Mucosa of rectum (tissue), 2 donors: Measurements from ENCODE around the gene SUSD4.
"Not testable (repeated sequence)": the region's sequence is repeated elsewhere in the genome, so short reads cannot be mapped to it uniquely, and the experiment has no call there.

ENCODE experiments used
- H3K27ac ChIP-seq, 2 donors: one replicate each; pipeline ENCODE4 v1.7.0; 2013; ENCODE audit warnings: inconsistent platforms in 2 of 2, low read depth in 2 of 2, low read length in 2 of 2
- H3K27me3 ChIP-seq, 2 donors: one replicate each; pipeline ENCODE4 v1.7.0; 2013; ENCODE audit warnings: low read length in 2 of 2; ENCODE audit not compliant: control insufficient read depth in 2 of 2, insufficient read depth in 2 of 2
- H3K36me3 ChIP-seq, 2 donors: one replicate each; pipeline ENCODE4 v1.7.0; 2013; ENCODE audit warnings: low read length in 2 of 2; ENCODE audit not compliant: control insufficient read depth in 2 of 2, insufficient read depth in 2 of 2
- H3K4me1 ChIP-seq, 2 donors: one replicate each; pipeline ENCODE4 v1.7.0; 2013; ENCODE audit warnings: low read length in 2 of 2, mild to moderate bottlenecking in 1 of 2; ENCODE audit not compliant: control insufficient read depth in 2 of 2, insufficient read depth in 2 of 2
- H3K4me3 ChIP-seq, 2 donors: one replicate each; pipeline ENCODE4 v1.7.0; 2013; ENCODE audit warnings: low read length in 2 of 2
- H3K9ac ChIP-seq, 2 donors: one replicate each; pipeline ENCODE4 v1.7.0; 2013; ENCODE audit warnings: low read length in 2 of 2, low read depth in 1 of 2, mild to moderate bottlenecking in 1 of 2
- H3K9me3 ChIP-seq, 2 donors: one replicate each; pipeline ENCODE4 v1.7.0; 2013; ENCODE audit warnings: low read length in 2 of 2; ENCODE audit not compliant: control insufficient read depth in 2 of 2
- donor health status: healthy.
- donor health status: Normal muscosa, but diverticular disease.

Gene SUSD4

DNA sequence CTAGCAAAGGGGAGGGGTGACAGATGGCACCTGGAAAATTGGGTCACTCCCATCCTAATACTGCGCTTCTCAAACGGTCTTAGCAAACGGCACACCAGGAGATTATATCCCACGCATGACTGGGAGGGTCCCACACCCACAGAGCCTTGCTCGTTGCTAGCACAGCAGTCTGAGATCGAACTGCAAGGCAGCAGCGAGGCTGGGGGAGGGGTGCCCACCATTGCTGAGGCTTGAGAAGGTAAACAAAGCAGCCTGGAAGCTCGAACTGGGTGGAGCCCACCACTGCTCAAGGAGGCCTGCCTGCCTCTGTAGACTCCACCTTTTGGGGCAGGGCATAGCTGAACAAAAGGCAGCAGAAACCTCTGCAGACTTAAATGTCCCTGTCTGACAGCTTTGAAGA is 85.7 kb downstream of the SUSD4 start:
- H3K36me3 ChIP-seq, H3K4me1 ChIP-seq, H3K9me3 ChIP-seq, H3K9ac ChIP-seq, H3K27ac ChIP-seq, H3K27me3 ChIP-seq, H3K4me3 ChIP-seq: not testable (repeated sequence)

DNA sequence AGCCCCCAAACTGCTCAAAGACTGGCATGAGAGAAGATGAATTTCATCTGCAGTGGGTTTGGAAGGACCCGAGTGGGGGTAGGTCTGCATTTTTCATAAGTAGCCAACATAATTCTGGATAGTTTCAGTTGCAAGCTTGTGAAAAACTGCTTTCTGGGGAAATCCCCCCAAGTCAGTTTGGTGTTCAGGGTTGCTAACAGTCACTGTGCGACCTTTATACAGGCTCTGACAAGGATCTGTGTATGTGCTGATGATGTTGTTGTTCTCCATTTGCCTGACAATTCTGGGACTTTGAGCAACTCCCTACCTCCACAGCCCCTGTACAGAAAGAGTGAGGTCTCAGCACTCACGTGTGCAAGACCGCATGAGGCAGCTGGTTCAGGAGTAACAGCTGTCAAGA is 87.9 kb downstream of the SUSD4 start:
- H3K4me1 ChIP-seq, result no peaks in the 10 kb centered on the region
- H3K4me3 ChIP-seq, result no peak overlapping the region
- no peak overlapping the region for H3K27ac ChIP-seq
- H3K9me3 ChIP-seq, result no peaks in the 10 kb centered on the region
- H3K9ac ChIP-seq, result no peak overlapping the region
- no peaks in the 10 kb centered on the region for H3K36me3 ChIP-seq
- no peaks in the 10 kb centered on the region for H3K27me3 ChIP-seq

DNA sequence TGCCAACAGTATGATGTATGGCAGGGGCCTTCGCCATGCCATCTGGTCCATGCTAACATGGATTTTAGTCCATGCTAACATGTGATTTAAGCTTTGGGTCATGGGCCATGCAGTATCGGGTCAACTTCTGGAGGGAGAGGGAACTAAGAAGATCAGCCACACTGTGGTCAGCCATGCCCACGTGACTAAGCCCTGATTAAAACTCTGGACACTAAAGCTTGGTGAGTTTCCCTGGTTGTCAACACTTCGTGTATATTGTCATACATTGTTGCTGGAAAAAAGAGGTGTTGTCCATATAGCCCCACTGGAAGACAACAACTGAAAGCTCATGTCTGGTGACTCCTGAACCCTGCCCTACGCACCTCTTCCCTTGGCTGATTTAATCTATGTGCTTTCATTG is 90.5 kb downstream of the SUSD4 start:
- H3K4me1 ChIP-seq, result no peaks in the 10 kb centered on the region
- no peaks in the 10 kb centered on the region for H3K27me3 ChIP-seq
- no peaks in the 10 kb centered on the region for H3K36me3 ChIP-seq
- no peak overlapping the region for H3K27ac ChIP-seq
- no peak overlapping the region for H3K4me3 ChIP-seq
- H3K9ac ChIP-seq, result no peak overlapping the region
- H3K9me3 ChIP-seq, result no peaks in the 10 kb centered on the region

DNA sequence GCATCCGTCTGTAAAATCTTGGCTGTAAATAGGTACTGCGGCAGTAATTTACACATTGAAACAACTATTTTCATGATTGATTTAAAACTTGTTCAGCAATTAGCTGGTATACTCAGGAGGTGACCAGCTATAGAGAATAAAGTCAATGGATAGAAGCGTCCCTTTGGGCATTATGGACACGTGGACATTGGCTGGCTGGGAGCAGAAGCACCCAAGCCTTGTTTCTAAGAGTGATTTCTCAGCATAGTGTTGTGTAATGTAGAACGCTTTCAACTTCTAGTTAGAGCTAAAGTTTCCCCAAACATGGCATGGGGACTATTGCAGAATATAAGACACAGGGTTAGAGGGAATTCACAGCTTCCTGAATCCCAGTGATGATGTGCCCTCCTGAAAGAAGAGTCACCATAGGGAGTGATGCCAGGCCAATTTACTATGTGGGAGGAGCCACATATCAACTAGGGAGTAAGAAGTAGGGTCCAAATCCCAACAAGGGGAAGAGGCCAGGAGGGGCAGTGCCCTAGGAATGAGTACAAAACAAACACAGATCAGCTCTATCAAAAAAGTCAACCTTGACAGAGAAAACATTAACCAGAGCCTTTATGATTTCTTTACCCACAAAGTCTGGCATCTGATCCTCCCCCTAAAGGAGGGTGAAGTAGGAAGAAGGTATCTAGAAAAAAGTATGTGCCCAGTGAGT is 92.7 kb downstream of the SUSD4 start:
- Histone ChIP-seq H3K4me3 (no peak overlapping the region), H3K27ac (no peak overlapping the region), H3K36me3 (no peaks in the 10 kb centered on the region), H3K27me3 (no peaks in the 10 kb centered on the region), H3K9ac (no peak overlapping the region), H3K4me1 (no peaks in the 10 kb centered on the region), H3K9me3 (no peaks in the 10 kb centered on the region)

DNA sequence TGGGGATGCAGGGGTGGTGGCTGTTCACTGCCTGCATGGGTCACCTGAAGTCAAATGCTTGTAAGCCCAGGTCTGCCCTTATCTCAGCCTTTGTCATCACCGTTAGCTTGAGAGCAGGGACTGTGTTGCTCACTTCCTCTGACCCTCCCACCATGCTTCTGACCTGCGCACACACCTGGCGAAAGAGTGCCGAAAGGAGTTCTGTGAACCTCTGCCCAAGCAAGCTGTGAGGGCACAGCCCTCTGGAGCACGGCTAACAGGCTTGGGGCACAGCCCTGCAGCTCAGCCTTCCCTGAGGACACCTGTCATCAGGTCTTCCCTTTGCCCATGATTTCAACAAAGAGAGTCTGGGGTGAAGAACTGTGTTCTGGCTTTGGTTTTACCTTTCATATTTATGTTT is 93.8 kb downstream of the SUSD4 start:
- H3K4me3 ChIP-seq, result no peak overlapping the region
- H3K9me3 ChIP-seq, result no peaks in the 10 kb centered on the region
- H3K27me3 ChIP-seq, result no peaks in the 10 kb centered on the region
- H3K27ac ChIP-seq, result no peak overlapping the region
- H3K4me1 ChIP-seq, result no peaks in the 10 kb centered on the region
- H3K36me3 ChIP-seq, result no peaks in the 10 kb centered on the region
- no peak overlapping the region for H3K9ac ChIP-seq

DNA sequence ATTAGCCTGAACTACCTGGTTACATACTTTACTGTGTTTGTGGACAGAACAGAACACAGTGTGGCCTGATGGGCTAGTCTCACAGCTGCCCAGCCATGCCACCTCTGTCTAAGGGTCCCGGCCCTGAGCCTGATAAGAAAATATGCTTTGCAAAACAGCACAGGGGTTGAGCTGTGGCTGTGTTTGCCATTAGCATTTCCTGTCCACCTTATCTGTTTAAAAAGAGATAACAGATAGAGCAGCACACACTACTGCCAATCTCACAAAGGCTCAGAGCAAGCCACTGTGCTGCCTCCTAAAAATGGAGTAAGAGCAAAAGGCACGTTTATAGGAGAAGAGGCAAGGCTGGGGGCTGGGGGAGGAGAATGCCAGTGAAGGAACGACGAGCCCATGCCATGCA is 95.0 kb downstream of the SUSD4 start:
- H3K9me3 ChIP-seq, result no peaks in the 10 kb centered on the region
- no peak overlapping the region for H3K9ac ChIP-seq
- H3K27me3 ChIP-seq, result no peaks in the 10 kb centered on the region
- no peak overlapping the region for H3K4me3 ChIP-seq
- H3K36me3 ChIP-seq, result no peaks in the 10 kb centered on the region
- H3K27ac ChIP-seq, result no peak overlapping the region
- H3K4me1 ChIP-seq, result no peaks in the 10 kb centered on the region

DNA sequence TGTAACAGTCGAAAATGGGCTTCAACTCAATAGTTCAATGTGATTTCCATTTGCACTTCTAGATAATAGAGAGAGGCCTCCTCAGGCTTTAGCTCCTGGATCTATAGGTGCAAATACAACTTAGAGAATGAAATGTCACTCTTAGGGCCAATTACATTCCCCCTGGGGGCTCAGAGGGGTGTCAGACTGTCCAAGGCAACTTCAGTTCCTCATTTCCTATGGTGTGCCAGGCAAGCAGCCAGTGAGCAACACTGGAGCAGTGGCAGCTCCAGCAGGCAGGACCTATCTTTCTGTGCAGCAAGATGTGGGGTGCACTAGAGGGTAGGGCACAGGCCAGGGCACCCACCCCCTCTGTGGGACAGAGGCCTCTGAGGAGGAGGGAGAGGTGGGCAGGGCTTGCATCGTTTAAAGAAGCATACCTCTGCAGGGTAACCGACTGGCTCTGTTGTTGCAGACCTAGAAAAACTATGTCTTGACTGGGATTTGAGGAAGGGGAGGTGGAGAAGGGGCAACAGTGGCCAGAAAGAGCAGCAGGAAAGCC is 97.3 kb downstream of the SUSD4 start:
- no peak overlapping the region for H3K9ac ChIP-seq
- no peaks in the 10 kb centered on the region for H3K4me1 ChIP-seq
- no peak overlapping the region for H3K4me3 ChIP-seq
- no peaks in the 10 kb centered on the region for H3K27me3 ChIP-seq
- no peak overlapping the region for H3K27ac ChIP-seq
- H3K9me3 ChIP-seq, result no peaks in the 10 kb centered on the region
- no peaks in the 10 kb centered on the region for H3K36me3 ChIP-seq

DNA sequence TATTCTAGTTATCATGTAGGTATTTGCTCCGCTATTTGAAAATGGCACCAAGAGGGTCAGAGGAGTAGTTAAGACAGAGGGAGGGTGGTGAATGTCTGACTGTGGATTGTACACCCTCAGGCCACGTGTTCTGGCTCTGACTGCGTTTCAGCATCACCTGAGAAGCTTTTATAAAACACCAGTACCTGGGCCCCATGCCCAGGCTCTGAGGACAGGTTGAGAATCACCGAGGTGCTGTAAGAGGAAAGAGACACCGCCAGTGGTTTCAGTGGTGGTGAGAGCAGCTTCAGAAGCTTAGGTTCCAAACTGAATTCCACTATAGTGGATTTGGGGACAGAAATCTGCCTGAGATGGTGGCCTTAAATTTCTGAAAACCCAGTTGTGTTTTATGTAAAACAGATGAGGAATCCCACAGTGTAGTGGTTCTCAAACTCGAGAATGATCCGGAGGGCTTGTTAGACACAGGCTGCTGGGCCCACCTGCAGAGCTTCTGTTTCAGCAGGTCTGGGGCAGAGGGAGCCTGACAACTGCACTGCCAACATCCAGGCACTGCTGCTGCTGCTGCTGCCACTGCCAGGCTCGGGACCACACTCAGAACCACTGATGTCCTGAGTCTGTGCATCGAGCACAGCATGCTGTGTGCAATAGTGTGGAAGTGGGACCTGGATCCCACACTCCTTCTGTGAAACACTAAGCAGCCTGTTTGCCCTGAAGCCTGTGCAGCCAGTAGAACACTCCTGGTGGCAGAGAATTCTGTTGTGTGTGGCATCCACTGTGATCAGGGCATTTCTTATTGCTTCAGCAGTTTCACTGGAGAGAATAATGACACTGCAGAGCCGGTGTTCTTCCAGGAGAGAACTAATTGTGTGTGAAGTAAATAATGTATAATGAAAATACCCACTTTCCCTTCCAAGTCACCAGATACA is 98.7 kb downstream of the SUSD4 start:
- no peaks in the 10 kb centered on the region for H3K27me3 ChIP-seq
- H3K4me1 ChIP-seq, result no peaks in the 10 kb centered on the region
- no peak overlapping the region for H3K4me3 ChIP-seq
- no peaks in the 10 kb centered on the region for H3K9me3 ChIP-seq
- H3K9ac ChIP-seq, result no peak overlapping the region
- H3K36me3 ChIP-seq, result no peaks in the 10 kb centered on the region
- no peak overlapping the region for H3K27ac ChIP-seq

DNA sequence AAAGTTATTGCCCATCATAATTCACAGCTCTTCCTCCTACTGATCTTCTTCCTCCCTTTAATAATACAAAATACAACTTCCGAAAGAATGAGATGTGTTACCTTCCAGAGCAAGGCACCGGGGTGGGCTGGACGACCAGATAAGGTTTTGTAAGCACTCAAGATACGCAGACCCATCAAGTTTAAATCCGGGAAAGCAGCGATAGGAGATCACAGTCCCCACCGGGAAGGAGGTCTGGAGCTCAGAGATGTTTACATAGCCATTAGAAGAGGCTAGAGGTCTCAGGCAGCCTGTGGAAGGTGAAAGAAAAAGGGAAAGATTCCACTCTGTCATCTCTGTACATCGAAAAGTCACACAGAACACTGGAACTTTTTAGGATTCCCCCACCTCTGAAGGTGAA is 99.4 kb downstream of the SUSD4 start:
- H3K9ac ChIP-seq, result no peak overlapping the region
- H3K4me1 ChIP-seq, result no peaks in the 10 kb centered on the region
- H3K9me3 ChIP-seq, result no peaks in the 10 kb centered on the region
- H3K27ac ChIP-seq, result no peak overlapping the region
- H3K4me3 ChIP-seq, result no peak overlapping the region
- H3K27me3 ChIP-seq, result no peaks in the 10 kb centered on the region
- H3K36me3 ChIP-seq, result no peaks in the 10 kb centered on the region

DNA sequence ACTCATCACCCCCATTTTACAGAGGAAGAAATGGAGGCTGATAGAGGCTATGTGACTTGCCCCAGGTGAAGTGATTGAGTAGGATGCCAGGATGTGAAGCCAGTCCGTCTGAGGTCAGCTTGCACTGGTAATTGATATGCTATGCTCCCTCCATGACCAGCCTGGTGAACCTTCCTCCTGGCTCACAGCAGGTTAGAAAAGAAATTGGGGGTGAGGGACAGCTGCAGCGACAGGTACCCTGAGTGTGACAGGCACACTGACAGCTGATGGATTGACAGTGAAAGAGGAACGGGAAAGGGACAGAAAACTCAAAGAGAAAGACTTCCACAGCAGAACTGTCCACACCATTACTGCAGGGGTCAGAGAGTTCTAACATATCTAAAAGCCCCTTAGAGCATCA is 102.1 kb downstream of the SUSD4 start:
- Histone ChIP-seq H3K27me3 (no peaks in the 10 kb centered on the region), H3K9ac (no peak overlapping the region), H3K4me3 (no peak overlapping the region), H3K27ac (no peak overlapping the region), H3K36me3 (no peaks in the 10 kb centered on the region), H3K9me3 (no peaks in the 10 kb centered on the region), H3K4me1 (no peaks in the 10 kb centered on the region)
